Measurements from ENCODE around the gene FBXO47.

The FBXO47 gene

GRCh38 chr17:38904892-38905291 lies 62.3 kb downstream of the FBXO47 start:
- TF ChIP-seq CTCF (IDR thresholded peaks at IDR 0.05; ENCODE audit: control insufficient read depth, insufficient read depth, low read depth, low read length, missing control alignments), result no peak
- H3K4me3 ChIP-seq (ENCODE audit: control insufficient read depth, low read depth, low read length), result no peak overlapping the region
- no peak for DNase-seq (ENCODE audit: low read depth)

DNA sequence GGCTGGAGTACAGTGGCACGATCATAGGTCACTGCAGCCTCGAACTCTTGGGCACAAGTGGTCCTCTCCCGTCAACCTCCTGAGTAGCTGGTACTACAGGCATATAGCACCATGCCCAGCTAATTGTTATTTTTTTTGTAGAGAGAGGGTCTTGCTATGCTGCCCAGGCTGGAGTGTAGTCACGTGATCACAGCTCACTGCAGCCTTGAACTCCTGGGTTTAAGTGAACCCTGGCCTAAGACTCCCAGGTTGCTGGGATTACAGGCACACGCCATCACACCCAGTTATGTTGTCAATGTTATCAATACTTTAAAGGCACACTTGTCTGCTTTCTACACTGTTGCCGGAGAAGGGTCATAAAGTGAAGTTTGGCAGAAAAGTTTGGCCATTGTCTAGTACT lies 63.8 kb downstream of the FBXO47 start:
- TF ChIP-seq CTCF (IDR thresholded peaks at IDR 0.05; ENCODE audit: control insufficient read depth, insufficient read depth, low read depth, low read length, missing control alignments), result no peak
- no peak overlapping the region for H3K4me3 ChIP-seq (ENCODE audit: control insufficient read depth, low read depth, low read length)

DNA sequence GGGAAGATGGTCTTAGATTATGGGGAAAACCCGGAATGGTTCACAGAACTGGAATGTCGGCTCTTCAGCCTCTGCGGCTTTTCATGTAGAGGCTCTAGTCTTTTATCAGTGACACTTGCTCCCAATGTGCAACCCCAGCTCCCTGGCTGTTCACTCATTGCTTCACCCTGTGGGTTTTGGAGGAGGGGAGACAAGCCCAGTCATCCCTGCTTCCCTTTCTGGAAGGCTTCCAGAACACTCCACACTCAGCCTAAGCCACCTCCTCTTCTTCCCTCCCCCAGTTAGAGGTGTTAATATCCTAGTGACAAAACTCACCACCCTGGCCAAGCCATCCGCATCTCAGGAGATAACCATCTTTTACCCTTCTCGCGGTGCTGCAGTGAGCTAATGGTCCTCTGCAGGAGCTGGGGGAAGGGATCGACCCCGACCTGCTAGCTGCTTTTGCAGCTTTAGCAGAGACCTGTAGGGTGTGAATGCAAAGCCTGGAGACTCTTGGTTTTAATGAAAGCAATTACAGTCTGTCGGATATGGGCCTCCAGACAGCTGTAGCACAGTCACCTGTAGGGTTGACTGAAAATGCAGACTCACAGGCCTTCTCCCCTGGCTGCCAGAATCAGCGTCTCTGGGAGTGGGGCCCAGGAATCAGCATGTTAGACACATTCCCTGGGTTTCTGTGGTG lies 66.1 kb downstream of the FBXO47 start:
- DNase-seq (ENCODE audit: low read depth), result peak; percentile 94
- TF ChIP-seq CTCF (IDR thresholded peaks at IDR 0.05; ENCODE audit: control insufficient read depth, insufficient read depth, low read depth, low read length, missing control alignments), result no peak
- H3K4me3 ChIP-seq (ENCODE audit: control insufficient read depth, low read depth, low read length), result no peak overlapping the region

More for the DNA sequence above, 63.8 kb downstream of the FBXO47 start:
- no peak for DNase-seq (ENCODE audit: low read depth)

- DNase-seq (ENCODE audit: low read depth), result no peak
- no peak for TF ChIP-seq CTCF (IDR thresholded peaks at IDR 0.05; ENCODE audit: control insufficient read depth, insufficient read depth, low read depth, low read length, missing control alignments)
- H3K4me3 ChIP-seq (ENCODE audit: control insufficient read depth, low read depth, low read length), result no peak overlapping the region
These were observed 67.8 kb downstream of the FBXO47 start for GRCh38 chr17:38899421-38899820.

GRCh38 chr17:38898812-38899348 lies 68.3 kb downstream of the FBXO47 start:
- TF ChIP-seq CTCF (IDR thresholded peaks at IDR 0.05; ENCODE audit: control insufficient read depth, insufficient read depth, low read depth, low read length, missing control alignments), result no peak
- DNase-seq (ENCODE audit: low read depth), result no peak
- H3K4me3 ChIP-seq (ENCODE audit: control insufficient read depth, low read depth, low read length), result no peak overlapping the region

DNA sequence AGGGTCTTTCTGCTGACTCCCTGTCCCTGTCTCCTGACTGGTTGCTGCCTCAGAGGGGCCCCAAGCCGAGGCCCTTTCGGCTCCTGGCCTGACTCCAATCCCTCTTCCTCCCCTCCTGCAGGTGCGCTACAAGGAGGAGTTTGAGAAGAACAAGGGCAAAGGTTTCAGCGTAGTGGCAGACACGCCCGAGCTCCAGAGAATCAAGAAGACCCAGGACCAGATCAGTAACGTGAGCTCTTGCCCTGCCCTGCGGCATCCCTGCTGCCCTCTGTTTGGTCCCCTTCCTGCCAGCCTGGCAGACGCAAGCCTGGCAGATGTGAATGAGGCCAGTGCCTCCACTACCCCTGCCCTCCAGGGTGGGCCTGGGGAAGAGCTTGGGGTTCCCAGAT lies 68.9 kb downstream of the FBXO47 start:
- H3K4me3 ChIP-seq (ENCODE audit: control insufficient read depth, low read depth, low read length), result no peak overlapping the region
- TF ChIP-seq CTCF (IDR thresholded peaks at IDR 0.05; ENCODE audit: control insufficient read depth, insufficient read depth, low read depth, low read length, missing control alignments), result no peak
- no peak for DNase-seq (ENCODE audit: low read depth)

All from AG09309 (cell line).